K562 (cell line): ENCODE data around the gene PTGER3. TPM values are rescaled to one million over a fixed set of nuclear protein-coding genes. Genes with fewer than 3 reads are reported as not detected.

Source experiments
- ATAC-seq: fragments of 200-7000 bp; cut with Tn5 transposase; 3 replicates; pipeline ENCODE4 v1.9.1; 2020; ENCODE audit warnings: moderate library complexity
- BruUV-seq: library from RNA; stranded (reverse); fragments of 400-500 nt; replicated peaks from 2 replicates; lab custom pipeline; 2021; lab: Mats Ljungman, UMichigan
- CTCF ChIA-PET: fragments of 300-600 bp; formaldehyde crosslinking; extraction: SDS; loops from one replicate; lab custom pipeline; 2021; ENCODE audit warnings: low intra/inter-chr PET ratio; lab: Yijun Ruan, JAX
- POLR2A ChIA-PET: fragments of 300-600, 350-650 bp; sonication (Branson Sonifier 250); formaldehyde crosslinking; extraction: SDS; loops from one replicate; lab custom pipeline; 2021; ENCODE audit warnings: antibody characterized with exemption, inconsistent platforms; lab: Yijun Ruan, JAX
- DNase-seq, 4 experiments: peaks; one replicate each; pipeline versions ENCODE4 v3.0.0 to v3.0.0-alpha.2; 2011 to 2018; ENCODE audit warnings: low spot score in 3 of 4, mixed read lengths in 3 of 4; ENCODE audit errors: extremely low read depth in 1 of 4
- FAIRE-seq: peaks from 2 replicates; lab custom pipeline; 2011; peaks lifted over from hg19 to GRCh38; lab: Jason Lieb, UNC
- H2AFZ ChIP-seq: 2 replicates; pipeline ENCODE4 v1.6.0; 2011; ENCODE audit warnings: low read depth, low read length, control low read depth, inconsistent platforms
- H3K27ac ChIP-seq: fragments of 200-600 bp; 3 replicates; pipeline ENCODE4 v1.8.0; 2011; ENCODE audit warnings: low read depth, mild to moderate bottlenecking, control low read depth, inconsistent platforms, low read length, moderate library complexity, mixed read lengths; ENCODE audit errors: extremely low read depth
- H3K27me3 ChIP-seq, 2 experiments: fragments of 300-600 bp in 1 of 2; 2 replicates in 1 of 2; 3 replicates in 1 of 2; pipeline versions ENCODE4 v1.6.0 to v1.8.0; 2011; ENCODE audit warnings: inconsistent platforms in 2 of 2, low read length in 2 of 2, mild to moderate bottlenecking in 1 of 2, mixed read lengths in 1 of 2, moderate library complexity in 1 of 2; ENCODE audit not compliant: control insufficient read depth in 2 of 2, insufficient read depth in 2 of 2
- H3K36me3 ChIP-seq: fragments of 300-600 bp; 3 replicates; pipeline ENCODE4 v1.8.0; 2011; ENCODE audit warnings: mild to moderate bottlenecking, low read length, inconsistent platforms; ENCODE audit not compliant: control insufficient read depth, insufficient read depth
- H3K4me1 ChIP-seq, 2 experiments: fragments of 200-600 bp in 1 of 2; replicated peaks in 1 of 2; 2 replicates in 1 of 2; 3 replicates in 1 of 2; pipeline versions ENCODE4 v1.5.1 to v1.8.0; 2011; ENCODE audit warnings: inconsistent platforms in 2 of 2, low read length in 2 of 2, mild to moderate bottlenecking in 1 of 2, mixed read lengths in 1 of 2, moderate library complexity in 1 of 2; ENCODE audit not compliant: control insufficient read depth in 2 of 2, insufficient read depth in 2 of 2
- H3K4me2 ChIP-seq: 2 replicates; pipeline ENCODE4 v1.6.1; 2011; ENCODE audit warnings: low read length, control low read depth, inconsistent platforms, mixed read lengths; ENCODE audit not compliant: insufficient read depth
- H3K4me3 ChIP-seq: fragments of 200-600 bp; sonication (generic), shearing (Covaris generic); 2 replicates; pipeline ENCODE4 v1.5.1; 2016; ENCODE audit warnings: control low read depth, inconsistent platforms
- H3K79me2 ChIP-seq: fragments of 200-600 bp; 3 replicates; pipeline ENCODE4 v1.8.0; 2011; ENCODE audit warnings: low read length, inconsistent platforms; ENCODE audit not compliant: control insufficient read depth, insufficient read depth
- H3K9ac ChIP-seq, 2 experiments: 2 replicates each; pipeline versions ENCODE4 v1.6.0 to v1.6.1; 2011; ENCODE audit warnings: low read depth in 2 of 2, low read length in 2 of 2, control low read depth in 1 of 2, inconsistent platforms in 1 of 2, mild to moderate bottlenecking in 1 of 2, mixed read lengths in 1 of 2; ENCODE audit not compliant: insufficient read depth in 1 of 2
- H3K9me1 ChIP-seq: one replicate; pipeline ENCODE4 v1.6.0; 2011; ENCODE audit warnings: inconsistent platforms, mild to moderate bottlenecking, low read length, moderate library complexity; ENCODE audit not compliant: control insufficient read depth, insufficient read depth
- H3K9me3 ChIP-seq: replicated peaks from 2 replicates; pipeline ENCODE4 v1.5.1; 2011; ENCODE audit warnings: low read depth, low read length, inconsistent platforms; ENCODE audit not compliant: control insufficient read depth, insufficient read depth
- H4K20me1 ChIP-seq: replicated peaks from 2 replicates; pipeline ENCODE4 v1.6.1; 2011; ENCODE audit warnings: low read length, inconsistent platforms, mixed read lengths; ENCODE audit not compliant: control insufficient read depth, insufficient read depth
- DDX20 ChIP-seq: fragments of 450-650 bp; IDR thresholded peaks from 2 replicates; pipeline ENCODE4 v1.6.1; 2016; ENCODE audit warnings: missing genetic modification characterization, low read depth, mild to moderate bottlenecking, missing compliant biosample characterization, moderate library complexity
- DLX4 ChIP-seq: fragments of 250-450 bp; sonication (Bioruptor Pico); IDR thresholded peaks from 2 replicates; pipeline ENCODE4 v1.6.1; 2021; ENCODE audit warnings: mild to moderate bottlenecking
- HDAC3 ChIP-seq: fragments of 450-650 bp; IDR thresholded peaks from 2 replicates; pipeline ENCODE4 v1.6.1; 2018; ENCODE audit warnings: borderline replicate concordance, mild to moderate bottlenecking, moderate library complexity; ENCODE audit not compliant: partially characterized antibody
- MCM2 ChIP-seq: fragments of 450-650 bp; IDR thresholded peaks from 2 replicates; pipeline ENCODE4 v1.6.1; 2017; ENCODE audit warnings: low read depth, mild to moderate bottlenecking
- MITF ChIP-seq: IDR thresholded peaks from 2 replicates; pipeline ENCODE4 v1.6.1; 2014; ENCODE audit warnings: antibody characterized with exemption
- SETDB1 ChIP-seq: IDR thresholded peaks from one replicate; pipeline ENCODE4 v1.6.1; 2012; ENCODE audit warnings: low read length, control low read depth, inconsistent platforms
- SIN3B ChIP-seq: fragments of 450-650 bp; IDR thresholded peaks from 2 replicates; pipeline ENCODE4 v1.6.1; 2017; ENCODE audit warnings: low read depth, mild to moderate bottlenecking, moderate library complexity
- SRSF3 ChIP-seq: fragments of 200-400 bp; formaldehyde crosslinking; IDR thresholded peaks from 2 replicates; pipeline ENCODE4 v1.6.1; 2016; ENCODE audit warnings: mild to moderate bottlenecking, low read length, moderate library complexity; ENCODE audit not compliant: insufficient read depth
- THRB ChIP-seq: fragments of 450-650 bp; formaldehyde crosslinking; conservative IDR thresholded peaks from 2 replicates; pipeline ENCODE4 v1.4.0; 2022; ENCODE audit warnings: mild to moderate bottlenecking, missing genetic modification characterization
- WGBS: fragments of 100-300 bp; shearing (Covaris generic); methylation state at CpG from one replicate; pipeline ENCODE4 v1.1.6; 2016; ENCODE audit warnings: low coverage, mixed read lengths; ENCODE audit not compliant: insufficient coverage; ENCODE audit errors: missing lambda C conversion rate; 5-methylcytosine and 5-hydroxymethylcytosine counted together
- in situ Hi-C: fragments of 300-500 bp; cut with MboI; formaldehyde crosslinking; loops from 4 replicates; pipeline ENCODE4 v1.15.0; 2018; ENCODE audit warnings: inconsistent platforms, mixed read lengths
- intact Hi-C: fragments of 100-400 bp; cut with micrococcal nuclease; formaldehyde crosslinking; loops from 2 replicates; pipeline ENCODE4 v1.14.2; 2022
- polyA plus RNA-seq, 8 experiments: library from polyadenylated mRNA; depleted of rRNA in 4 of 8; stranded (reverse) in 5 of 8; unstranded in 3 of 8; fragments of >200 nt; fragmentation: Nextera tagmentation in 2 of 8; fragmentation: Illumina TruSeq in 1 of 8; extraction: Ambion mirVana in 2 of 8; extraction: Trizol in 1 of 8; gene quantifications; 2 replicates each; pipeline versions ENCODE4 v1.2.1 to v1.2.3, GENCODE V29; 2011 to 2014; ENCODE audit warnings: inconsistent platforms in 1 of 8, missing spikeins in 1 of 8
- total RNA-seq, 7 experiments: library from RNA; depleted of rRNA in 6 of 7; stranded (reverse); fragments of >200 nt in 6 of 7; fragmentation: Illumina TruSeq in 2 of 7; extraction: Trizol in 2 of 7; gene quantifications; 2 replicates each; pipeline versions ENCODE4 v1.2.1 to v1.2.3, GENCODE V29; 2011 to 2021; ENCODE audit warnings: low replicate concordance in 1 of 7

PTGER3 gene
- total and polyA plus RNA-seq, 9 of the 15 experiments (the other 6 are each of a cell fraction or from before 2014, with no cell fraction given) = 3.8 to 28.5 (median 14.2) TPM

- ATAC-seq (no peak), DNase-seq (no peak), FAIRE-seq (no peak)
- no peak for TF ChIP-seq SRSF3
- TF ChIP-seq DDX20 (tag) = no peak
- no peak for TF ChIP-seq MITF
- TF ChIP-seq HDAC3 = no peak
- TF ChIP-seq SIN3B = no peak
- no peak for TF ChIP-seq MCM2
- TF ChIP-seq DLX4 (CRISPR knock-in tag) = no peak
- TF ChIP-seq SETDB1 = no peak
- TF ChIP-seq THRB = no peak
- BruUV-seq = no TSS peak
- ChIA-PET POLR2A (interaction anchor here (1.7 to 2.2 kb wide), 2 partner anchors 9 to 10 kb away, joined by 4 to 6 read pairs; no protein-coding TSS in a partner anchor), CTCF (no interaction called here)
- H2AFZ ChIP-seq = no peak overlapping the region
- 91% methylated on average over 1 of the region's 1 CpG for WGBS
- H3K9me1 ChIP-seq = no peaks in the 10 kb centered on the region
- no peaks in the 10 kb centered on the region for H3K9me3 ChIP-seq
- H3K79me2 ChIP-seq = peaks cover 65% of the 10 kb centered on the region
- H4K20me1 ChIP-seq = no peaks in the 10 kb centered on the region
- H3K4me3 ChIP-seq = no peak overlapping the region
- intact Hi-C loops = no loop called here
- H3K27me3 ChIP-seq = no peaks in the 10 kb centered on the region
- in situ Hi-C loops = no loop called here
- H3K4me2 ChIP-seq = no peak overlapping the region
- H3K36me3 ChIP-seq = peaks cover 53% of the 10 kb centered on the region
- H3K9ac ChIP-seq = no peak overlapping the region
- no peak overlapping the region for H3K27ac ChIP-seq
- peaks cover 0 to 11% of the 10 kb centered on the region in 2 experiments; a peak in 4 of 5 replicates for H3K4me1 ChIP-seq
Observed at GRCh38 chr1:71033136-71033535, 14.5 kb downstream of the PTGER3 start.
